GM21529 (cell line): ENCODE results near the gene ZSCAN2.

ENCODE experiments used
- ATAC-seq: cut with Tn5 transposase; IDR thresholded peaks from one replicate; pipeline ENCODE4 v1.9.1; 2021; ENCODE audit not compliant: unreplicated experiment

The ZSCAN2 gene

DNA sequence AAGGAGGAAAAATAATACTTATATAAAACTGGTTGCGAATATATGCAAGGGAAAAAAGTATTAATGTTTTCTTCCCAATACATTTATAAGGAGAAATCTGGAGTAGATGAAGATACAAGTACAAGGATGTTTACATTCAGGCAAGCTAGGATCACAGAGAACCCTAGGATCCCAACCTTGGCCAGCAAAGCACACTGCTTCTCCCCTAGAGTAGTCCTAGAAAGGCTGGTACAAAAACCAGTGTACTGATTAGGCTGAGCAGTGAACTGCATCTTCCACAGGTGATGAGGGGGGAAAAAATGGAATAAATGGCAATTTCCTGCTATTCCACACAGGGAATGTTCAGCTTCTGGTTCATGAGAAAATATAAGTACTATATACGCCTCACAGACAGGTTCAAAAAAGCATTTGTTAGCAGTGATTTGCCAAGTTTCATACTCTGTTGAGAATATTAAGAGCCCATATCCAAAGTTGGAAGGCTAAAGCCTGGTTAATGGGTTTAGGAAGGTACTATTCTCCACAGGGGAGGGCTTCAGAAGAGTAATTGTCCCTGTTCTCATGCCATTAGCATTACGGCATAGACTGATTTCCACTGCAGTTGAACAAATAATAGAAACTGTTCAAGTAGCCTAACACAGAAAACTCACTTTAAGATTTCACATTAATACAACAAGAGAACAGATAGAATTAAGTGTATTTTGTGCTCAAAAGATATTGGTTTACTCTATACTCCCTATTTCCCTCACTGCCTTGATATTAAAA, 67.6 kb downstream of the ZSCAN2 start:
- ATAC-seq: no peak

- ATAC-seq: no peak
These were observed 68.9 kb downstream of the ZSCAN2 start for GRCh38 chr15:84669726-84670125.

- no peak for ATAC-seq
These were observed 70.4 kb downstream of the ZSCAN2 start for GRCh38 chr15:84671211-84671610.
